IMR-90 (cell line): ENCODE results near the gene RNF114. TPM values are rescaled to one million over a fixed set of nuclear protein-coding genes. Genes with fewer than 3 reads are reported as not detected.

ENCODE experiments used
- ATAC-seq: fragments of 200-7000 bp; cut with Tn5 transposase; 2 replicates; pipeline ENCODE4 v1.9.1; 2020; ENCODE audit warnings: low read depth, mild to moderate bottlenecking, moderate library complexity
- BruUV-seq: library from RNA; stranded (reverse); fragments of 400-500 nt; replicated peaks from 2 replicates; lab custom pipeline; 2021; lab: Mats Ljungman, UMichigan
- CTCF ChIA-PET: fragments of 300-600 bp; formaldehyde crosslinking; extraction: SDS; loops from one replicate; lab custom pipeline; 2021; ENCODE audit warnings: antibody characterized with exemption; lab: Yijun Ruan, JAX
- POLR2A ChIA-PET: fragments of 300-600 bp; sonication (Branson Sonifier 250); formaldehyde crosslinking; loops from one replicate; lab custom pipeline; 2022; ENCODE audit warnings: antibody characterized with exemption; ENCODE audit not compliant: unreplicated experiment; lab: Charles Lee
- DNase-seq: peaks from one replicate; pipeline ENCODE4 v3.0.0; 2013
- H2AFZ ChIP-seq: replicated peaks from 2 replicates; pipeline ENCODE3; 2013; ENCODE audit warnings: low read length, mild to moderate bottlenecking; ENCODE audit not compliant: poor library complexity
- H2AK5ac ChIP-seq: 2 replicates; pipeline ENCODE4 v1.6.1; 2013; ENCODE audit warnings: low read depth, low read length, inconsistent platforms
- H2AK9ac ChIP-seq: replicated peaks from 2 replicates; pipeline ENCODE3; 2013; ENCODE audit warnings: mild to moderate bottlenecking, low read depth, low read length, moderate library complexity; ENCODE audit not compliant: poor library complexity
- H2BK120ac ChIP-seq: 2 replicates; pipeline ENCODE4 v1.6.1; 2013; ENCODE audit warnings: low read depth, low read length, inconsistent platforms
- H2BK15ac ChIP-seq: 3 replicates; pipeline ENCODE4 v1.6.1; 2013; ENCODE audit warnings: low read depth, low read length, inconsistent platforms
- H2BK20ac ChIP-seq: 2 replicates; pipeline ENCODE4 v1.6.1; 2013; ENCODE audit warnings: low read depth, mild to moderate bottlenecking, inconsistent platforms, low read length, moderate library complexity
- H2BK5ac ChIP-seq: 2 replicates; pipeline ENCODE4 v1.6.1; 2013; ENCODE audit warnings: mild to moderate bottlenecking, low read depth, low read length, inconsistent platforms; ENCODE audit not compliant: poor library complexity, severe bottlenecking
- H3K14ac ChIP-seq: replicated peaks from 2 replicates; pipeline ENCODE4 v1.6.1; 2013; ENCODE audit warnings: low read depth, low read length, inconsistent platforms
- H3K18ac ChIP-seq: 2 replicates; pipeline ENCODE4 v1.6.1; 2013; ENCODE audit warnings: low read depth, low read length, control low read depth
- H3K23ac ChIP-seq: 2 replicates; pipeline ENCODE4 v1.6.1; 2013; ENCODE audit warnings: low read depth, low read length, inconsistent platforms
- H3K27ac ChIP-seq: 2 replicates; pipeline ENCODE4 v1.5.1; 2013; ENCODE audit warnings: mild to moderate bottlenecking, control low read depth, low read length; ENCODE audit not compliant: insufficient read depth
- H3K27me3 ChIP-seq: 2 replicates; pipeline ENCODE4 v1.6.1; 2013; ENCODE audit warnings: low read length; ENCODE audit not compliant: control insufficient read depth, insufficient read depth
- H3K36me3 ChIP-seq: 2 replicates; pipeline ENCODE4 v1.6.1; 2013; ENCODE audit warnings: low read length, mixed read lengths; ENCODE audit not compliant: control insufficient read depth, insufficient read depth
- H3K4ac ChIP-seq: 2 replicates; pipeline ENCODE4 v1.6.1; 2013; ENCODE audit warnings: low read depth, low read length, inconsistent platforms
- H3K4me1 ChIP-seq: 2 replicates; pipeline ENCODE4 v1.6.1; 2013; ENCODE audit warnings: low read length, mixed read lengths; ENCODE audit not compliant: control insufficient read depth, insufficient read depth
- H3K4me2 ChIP-seq: 2 replicates; pipeline ENCODE4 v1.6.1; 2013; ENCODE audit warnings: low read depth, mild to moderate bottlenecking, control low read depth, low read length, moderate library complexity
- H3K4me3 ChIP-seq: 2 replicates; pipeline ENCODE4 v1.5.1; 2013; ENCODE audit warnings: low read depth, mild to moderate bottlenecking, control low read depth, low read length, moderate library complexity; ENCODE audit not compliant: insufficient read depth
- H3K56ac ChIP-seq: 2 replicates; pipeline ENCODE4 v1.6.1; 2013; ENCODE audit warnings: low read length, inconsistent platforms; ENCODE audit not compliant: insufficient read depth; ENCODE audit errors: extremely low read depth
- H3K79me1 ChIP-seq, 2 experiments: 2 replicates each; pipeline ENCODE4 v1.6.1; 2013; ENCODE audit warnings: low read length in 2 of 2, inconsistent platforms in 1 of 2, low read depth in 1 of 2
- H3K9ac ChIP-seq: 2 replicates; pipeline ENCODE4 v1.6.1; 2013; ENCODE audit warnings: low read depth, low read length, control low read depth
- H3K9me1 ChIP-seq: 2 replicates; pipeline ENCODE4 v1.6.1; 2013; ENCODE audit warnings: low read length, inconsistent platforms; ENCODE audit not compliant: insufficient read depth
- H3K9me3 ChIP-seq: 2 replicates; pipeline ENCODE4 v1.6.1; 2013; ENCODE audit warnings: low read length; ENCODE audit not compliant: control insufficient read depth, insufficient read depth
- H4K20me1 ChIP-seq: 2 replicates; pipeline ENCODE4 v1.6.1; 2013; ENCODE audit warnings: low read length, inconsistent platforms; ENCODE audit not compliant: insufficient read depth
- H4K5ac ChIP-seq: 2 replicates; pipeline ENCODE4 v1.6.1; 2013; ENCODE audit warnings: mild to moderate bottlenecking, low read depth, low read length, control low read depth
- H4K8ac ChIP-seq, 2 experiments: 2 replicates each; pipeline ENCODE4 v1.6.1; 2013; ENCODE audit warnings: low read depth in 2 of 2, low read length in 2 of 2, control low read depth in 1 of 2, inconsistent platforms in 1 of 2
- H4K91ac ChIP-seq: 2 replicates; pipeline ENCODE4 v1.6.1; 2013; ENCODE audit warnings: low read depth, low read length, inconsistent platforms; ENCODE audit not compliant: insufficient read depth
- BHLHE40 ChIP-seq: fragments of 150-350 bp; IDR thresholded peaks from 2 replicates; pipeline ENCODE4 v1.6.1; 2016; ENCODE audit warnings: mild to moderate bottlenecking, low read depth, low read length
- CEBPB ChIP-seq: IDR thresholded peaks from 2 replicates; pipeline ENCODE4 v1.6.1; 2012; ENCODE audit warnings: low read depth, low read length, improper control_type of control experiment
- CHD1 ChIP-seq: IDR thresholded peaks from 2 replicates; pipeline ENCODE4 v1.6.1; 2012; ENCODE audit warnings: low read depth, low read length, improper control_type of control experiment
- FOS ChIP-seq: fragments of 150-350 bp; IDR thresholded peaks from 2 replicates; pipeline ENCODE4 v1.6.1; 2016; ENCODE audit warnings: low read depth, low read length
- MAFK ChIP-seq: IDR thresholded peaks from 2 replicates; pipeline ENCODE4 v1.6.1; 2012; ENCODE audit warnings: low read depth, low read length, improper control_type of control experiment
- MAZ ChIP-seq: IDR thresholded peaks from 2 replicates; pipeline ENCODE4 v1.6.1; 2012; ENCODE audit warnings: low read depth, mild to moderate bottlenecking, low read length, improper control_type of control experiment, moderate library complexity, borderline replicate concordance
- NFE2L2 ChIP-seq: fragments of 150-350 bp; IDR thresholded peaks from 2 replicates; pipeline ENCODE4 v1.6.1; 2016; ENCODE audit warnings: low read depth, mild to moderate bottlenecking, low read length
- POLR2A ChIP-seq: IDR thresholded peaks from 2 replicates; pipeline ENCODE4 v1.6.1; 2012; ENCODE audit warnings: mild to moderate bottlenecking, low read depth, low read length
- RAD21 ChIP-seq: IDR thresholded peaks from 2 replicates; pipeline ENCODE4 v1.6.1; 2012; ENCODE audit warnings: low read length, improper control_type of control experiment
- RFX5 ChIP-seq: IDR thresholded peaks from 2 replicates; pipeline ENCODE4 v1.8.0; 2012; ENCODE audit warnings: low read depth, mild to moderate bottlenecking, low read length, moderate library complexity
- SMC3 ChIP-seq: fragments of 150-350 bp; IDR thresholded peaks from 2 replicates; pipeline ENCODE4 v1.6.1; 2016; ENCODE audit warnings: low read depth, mild to moderate bottlenecking, antibody characterized with exemption, low read length, moderate library complexity
- WGBS, 2 experiments: methylation state at CpG; one replicate each; pipeline versions ENCODE4 v1.1.5 to v1.1.7; 2013; ENCODE audit warnings: missing lambda C conversion rate in 2 of 2; ENCODE audit not compliant: insufficient read length in 1 of 2; ENCODE audit errors: extremely low coverage in 2 of 2; 5-methylcytosine and 5-hydroxymethylcytosine counted together
- dilution Hi-C: fragments of 300-500 bp; cut with HindIII; formaldehyde crosslinking; loops from one replicate; pipeline ENCODE4 v1.14.3; 2018; ENCODE audit warnings: low sequenced_read_pairs; ENCODE audit not compliant: unreplicated experiment
- in situ Hi-C: fragments of 300-500 bp; cut with MboI; formaldehyde crosslinking; loops from 3 replicates; pipeline ENCODE4 v1.14.3; 2019; ENCODE audit warnings: low sequenced_read_pairs, inconsistent platforms, mixed read lengths
- intact Hi-C: fragments of 100-400 bp; cut with micrococcal nuclease; formaldehyde crosslinking; loops from 2 replicates; pipeline ENCODE4 v1.10.0; 2022
- polyA plus RNA-seq, 3 experiments: library from polyadenylated mRNA; depleted of rRNA; stranded (reverse); fragments of >200 nt; gene quantifications; 2 replicates each; pipeline ENCODE4 v1.2.3, GENCODE V29; 2012; ENCODE audit warnings: low replicate concordance in 1 of 3
- total RNA-seq: library from RNA; depleted of rRNA; stranded (reverse); fragments of >200 nt; gene quantifications from 2 replicates; pipeline ENCODE4 v1.2.3, GENCODE V29; 2012
- TF ChIP-seq, protein P1 (sequence below): fragments of 150-350 bp; IDR thresholded peaks from 2 replicates; pipeline ENCODE4 v1.6.1; 2016; ENCODE audit warnings: low read depth, mild to moderate bottlenecking, low read length, moderate library complexity, borderline replicate concordance
- TF ChIP-seq, protein P2 (sequence below): fragments of 150-350 bp; IDR thresholded peaks from 2 replicates; pipeline ENCODE4 v1.6.1; 2017; ENCODE audit warnings: mild to moderate bottlenecking, antibody characterized with exemption, low read length, low read depth
- TF ChIP-seq, protein P3 (sequence below): conservative IDR thresholded peaks from 2 replicates; pipeline ENCODE4 v1.5.1; 2012; ENCODE audit warnings: mild to moderate bottlenecking, low read depth, low read length, improper control_type of control experiment

The RNF114 gene
- total and polyA plus RNA-seq, 2 of the 4 experiments (the other 2 are of a cell fraction), result 44.6 to 62.3 TPM

DNA sequence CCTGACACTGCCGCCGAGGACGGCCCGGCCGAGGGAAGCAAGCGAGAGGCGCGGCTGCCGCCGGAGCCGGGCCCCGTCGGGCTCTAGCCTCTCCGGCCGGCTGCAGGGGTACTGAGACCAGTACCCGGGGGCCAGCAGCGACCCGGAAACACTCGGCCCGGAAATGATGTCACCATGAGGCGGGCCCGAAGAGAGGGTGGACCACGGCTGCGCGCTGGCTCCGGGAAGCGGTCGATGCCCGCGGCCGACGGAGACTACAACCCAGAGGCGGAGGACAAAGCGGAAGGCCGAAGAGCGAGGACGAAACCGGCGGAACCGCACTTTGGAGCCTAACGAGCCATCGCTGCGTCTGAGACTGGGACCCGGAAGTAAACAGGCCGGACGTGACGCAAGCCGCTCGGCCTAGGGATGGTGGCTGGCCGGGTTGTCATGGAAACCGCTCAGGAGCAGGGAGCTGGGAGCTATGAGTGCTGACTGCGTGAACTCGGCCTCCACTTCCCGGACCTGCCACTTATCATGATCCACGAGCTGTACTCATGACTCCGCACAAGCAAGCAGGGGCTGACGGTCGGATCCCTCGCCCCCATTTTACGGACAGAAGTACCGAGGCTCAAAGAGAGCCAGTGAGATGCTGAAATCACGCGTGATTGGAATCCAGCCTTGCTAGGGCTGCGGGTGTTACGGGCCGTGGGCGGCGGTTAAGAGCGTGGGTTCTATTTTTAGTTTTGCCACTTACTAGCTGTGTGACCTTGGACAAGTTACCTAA lies 20.6 kb upstream of the RNF114 start, which contains the start of gene SPATA2:
Gene SPATA2 (minus strand): TSS at position 150 of the 766 bp plus-strand sequence. CDS start 7,039 bp downstream, outside the sequence.
- Histone ChIP-seq H3K9me3 (no peaks in the 10 kb centered on the region), H3K14ac (peak within 1 kb of the TSS; percentile 100), H3K9ac (peak within 1 kb of the TSS; percentile 99), H3K4me2 (peak within 1 kb of the TSS; percentile 87), H2AFZ (peak within 1 kb of the TSS; percentile 100), H4K20me1 (peaks cover 28% of the 10 kb centered on the region; the same call in 1 of the 2 replicates), H2BK5ac (peak within 1 kb of the TSS; percentile 100), H3K27ac (peak within 1 kb of the TSS; percentile 99), H3K4me3 (peak within 1 kb of the TSS; percentile 90), H3K56ac (peak within 1 kb of the TSS; percentile 100), H2AK5ac (peak within 1 kb of the TSS; percentile 69), H4K91ac (peak within 1 kb of the TSS; percentile 100), H3K23ac (peak within 1 kb of the TSS; percentile 100), H3K4ac (peak within 1 kb of the TSS; percentile 100), H3K9me1 (peaks cover 3% of the 10 kb centered on the region; the same call in 1 of the 2 replicates), H2BK120ac (peak within 1 kb of the TSS; percentile 100), H2AK9ac (peak within 1 kb of the TSS; percentile 99), H2BK15ac (peak within 1 kb of the TSS; percentile 100; the same call in 2 of the 3 replicates), H3K36me3 (no peaks in the 10 kb centered on the region; the same call in 1 of the 2 replicates), H3K27me3 (no peaks in the 10 kb centered on the region), H3K18ac (peak within 1 kb of the TSS; percentile 100), H2BK20ac (peak within 1 kb of the TSS; percentile 100), H4K8ac (peak within 1 kb of the TSS; percentile 93 to 100), H4K5ac (peak within 1 kb of the TSS; percentile 100), H3K4me1 (peaks cover 9% of the 10 kb centered on the region), H3K79me1 (peaks cover 11 to 50% of the 10 kb centered on the region in 2 experiments; a peak in 2 of 4 replicates)
- ChIA-PET CTCF (no interaction called here), POLR2A (no interaction called here)
- peak; percentile 93 for ATAC-seq
- WGBS, 2 experiments, result 1% methylated on average over 39 of the region's 69 CpGs; no CpG with 5 or more reads in 1 of the 2 experiments
- in situ Hi-C loops, result no loop called here
- peak; percentile 94 for DNase-seq
- dilution Hi-C loops, result no loop called here
- no TSS peak for BruUV-seq
- intact Hi-C loops, result no loop called here
- TF ChIP-seq CEBPB, result peak; percentile 69
- peak; percentile 41; the same call in 1 of the 2 replicates for TF ChIP-seq RFX5
- TF ChIP-seq MAFK, result peak; percentile 53; the same call in 1 of the 2 replicates
- 0 out of 2 replicates have a peak, but pooled peaks have one; percentile 58 for TF ChIP-seq CHD1
- TF ChIP-seq MAZ, result peak; percentile 50; the same call in 1 of the 2 replicates
- TF ChIP-seq, protein P1, sequence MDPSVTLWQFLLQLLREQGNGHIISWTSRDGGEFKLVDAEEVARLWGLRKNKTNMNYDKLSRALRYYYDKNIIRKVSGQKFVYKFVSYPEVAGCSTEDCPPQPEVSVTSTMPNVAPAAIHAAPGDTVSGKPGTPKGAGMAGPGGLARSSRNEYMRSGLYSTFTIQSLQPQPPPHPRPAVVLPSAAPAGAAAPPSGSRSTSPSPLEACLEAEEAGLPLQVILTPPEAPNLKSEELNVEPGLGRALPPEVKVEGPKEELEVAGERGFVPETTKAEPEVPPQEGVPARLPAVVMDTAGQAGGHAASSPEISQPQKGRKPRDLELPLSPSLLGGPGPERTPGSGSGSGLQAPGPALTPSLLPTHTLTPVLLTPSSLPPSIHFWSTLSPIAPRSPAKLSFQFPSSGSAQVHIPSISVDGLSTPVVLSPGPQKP, result no peak
- no peak for TF ChIP-seq FOS
- TF ChIP-seq, protein P2, sequence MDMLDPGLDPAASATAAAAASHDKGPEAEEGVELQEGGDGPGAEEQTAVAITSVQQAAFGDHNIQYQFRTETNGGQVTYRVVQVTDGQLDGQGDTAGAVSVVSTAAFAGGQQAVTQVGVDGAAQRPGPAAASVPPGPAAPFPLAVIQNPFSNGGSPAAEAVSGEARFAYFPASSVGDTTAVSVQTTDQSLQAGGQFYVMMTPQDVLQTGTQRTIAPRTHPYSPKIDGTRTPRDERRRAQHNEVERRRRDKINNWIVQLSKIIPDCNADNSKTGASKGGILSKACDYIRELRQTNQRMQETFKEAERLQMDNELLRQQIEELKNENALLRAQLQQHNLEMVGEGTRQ, result no peak
- peak; percentile 96 for TF ChIP-seq POLR2A
- no peak for TF ChIP-seq SMC3
- TF ChIP-seq NFE2L2, result no peak
- TF ChIP-seq RAD21, result no peak
- no peak for TF ChIP-seq BHLHE40
- TF ChIP-seq, protein P3, sequence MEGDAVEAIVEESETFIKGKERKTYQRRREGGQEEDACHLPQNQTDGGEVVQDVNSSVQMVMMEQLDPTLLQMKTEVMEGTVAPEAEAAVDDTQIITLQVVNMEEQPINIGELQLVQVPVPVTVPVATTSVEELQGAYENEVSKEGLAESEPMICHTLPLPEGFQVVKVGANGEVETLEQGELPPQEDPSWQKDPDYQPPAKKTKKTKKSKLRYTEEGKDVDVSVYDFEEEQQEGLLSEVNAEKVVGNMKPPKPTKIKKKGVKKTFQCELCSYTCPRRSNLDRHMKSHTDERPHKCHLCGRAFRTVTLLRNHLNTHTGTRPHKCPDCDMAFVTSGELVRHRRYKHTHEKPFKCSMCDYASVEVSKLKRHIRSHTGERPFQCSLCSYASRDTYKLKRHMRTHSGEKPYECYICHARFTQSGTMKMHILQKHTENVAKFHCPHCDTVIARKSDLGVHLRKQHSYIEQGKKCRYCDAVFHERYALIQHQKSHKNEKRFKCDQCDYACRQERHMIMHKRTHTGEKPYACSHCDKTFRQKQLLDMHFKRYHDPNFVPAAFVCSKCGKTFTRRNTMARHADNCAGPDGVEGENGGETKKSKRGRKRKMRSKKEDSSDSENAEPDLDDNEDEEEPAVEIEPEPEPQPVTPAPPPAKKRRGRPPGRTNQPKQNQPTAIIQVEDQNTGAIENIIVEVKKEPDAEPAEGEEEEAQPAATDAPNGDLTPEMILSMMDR, result no peak
